ENCODE data around the gene LIMS2. TPM values are rescaled to one million over a fixed set of nuclear protein-coding genes. Genes with fewer than 3 reads are reported as not detected.

LIMS2 gene
- total and polyA plus RNA-seq, 2 donors (not counting 1 experiment from before 2014, with no cell fraction given): 1.8 to 17.3 TPM

DNA sequence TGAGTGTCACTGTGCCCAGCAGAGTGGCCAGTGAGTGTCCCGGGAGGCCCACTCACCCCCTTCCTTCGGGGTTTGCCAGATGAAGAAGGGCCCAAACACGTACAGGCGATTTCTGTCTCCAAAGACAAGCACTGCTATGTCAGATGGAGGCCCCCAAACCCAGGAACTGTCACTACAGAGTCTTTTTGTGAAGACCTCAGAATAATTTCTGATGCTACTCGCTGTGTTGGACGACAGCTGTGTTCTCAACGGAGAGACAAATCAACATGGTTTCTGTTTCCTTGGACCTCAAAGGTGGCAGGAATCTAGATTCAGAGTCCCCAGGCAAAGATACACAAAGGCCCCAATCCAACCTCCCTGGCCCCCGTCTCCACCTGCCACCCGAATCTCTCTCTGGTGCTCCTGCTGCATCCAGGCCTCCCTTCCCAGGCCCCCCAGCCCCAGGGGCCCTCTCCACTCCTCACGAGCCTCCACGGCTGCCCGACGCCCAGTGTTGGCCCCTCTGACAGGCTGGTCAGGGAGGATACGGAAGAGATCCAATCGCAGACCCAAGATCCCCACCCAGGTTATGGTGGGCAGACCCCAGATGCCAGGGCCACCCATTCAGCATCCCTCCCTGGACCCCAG is 31.8 kb downstream of the LIMS2 start:
- Histone ChIP-seq H3K79me2 (ENCODE audit: control insufficient read depth, insufficient read depth, low read length) (no peaks in the 10 kb centered on the region), H3K9me3 (ENCODE audit: control insufficient read depth, insufficient read depth, low read depth, low read length) (no peaks in the 10 kb centered on the region), H2AFZ (ENCODE audit: low read length) (no peak overlapping the region), H4K20me1 (ENCODE audit: control insufficient read depth, extremely low read depth, insufficient read depth, low read length) (no peaks in the 10 kb centered on the region), H3K4me3 (replicated peaks in 1 of 4; ENCODE audit: control extremely low read depth in 1 of 4, insufficient read depth in 1 of 4, low read depth in 3 of 4, low read length in 4 of 4) (no peak overlapping the region), H3K36me3 (ENCODE audit: control insufficient read depth, insufficient read depth, low read length) (no peaks in the 10 kb centered on the region), H3K9ac (ENCODE audit: insufficient read depth, low read length) (no peak overlapping the region), H3K27me3 (ENCODE audit: control insufficient read depth, insufficient read depth, low read length) (no peaks in the 10 kb centered on the region), H3K4me1 (ENCODE audit: control insufficient read depth, extremely low read depth, insufficient read depth, low read length) (peaks cover 2% of the 10 kb centered on the region), H3K27ac (ENCODE audit: insufficient read depth, low read length) (no peak overlapping the region), H3K4me2 (ENCODE audit: extremely low read depth, insufficient read depth, low read length) (no peak overlapping the region)
- no peak for TF ChIP-seq EZH2 (IDR thresholded peaks at IDR 0.05; ENCODE audit: low read length, missing control alignments)
- TF ChIP-seq, protein P1, sequence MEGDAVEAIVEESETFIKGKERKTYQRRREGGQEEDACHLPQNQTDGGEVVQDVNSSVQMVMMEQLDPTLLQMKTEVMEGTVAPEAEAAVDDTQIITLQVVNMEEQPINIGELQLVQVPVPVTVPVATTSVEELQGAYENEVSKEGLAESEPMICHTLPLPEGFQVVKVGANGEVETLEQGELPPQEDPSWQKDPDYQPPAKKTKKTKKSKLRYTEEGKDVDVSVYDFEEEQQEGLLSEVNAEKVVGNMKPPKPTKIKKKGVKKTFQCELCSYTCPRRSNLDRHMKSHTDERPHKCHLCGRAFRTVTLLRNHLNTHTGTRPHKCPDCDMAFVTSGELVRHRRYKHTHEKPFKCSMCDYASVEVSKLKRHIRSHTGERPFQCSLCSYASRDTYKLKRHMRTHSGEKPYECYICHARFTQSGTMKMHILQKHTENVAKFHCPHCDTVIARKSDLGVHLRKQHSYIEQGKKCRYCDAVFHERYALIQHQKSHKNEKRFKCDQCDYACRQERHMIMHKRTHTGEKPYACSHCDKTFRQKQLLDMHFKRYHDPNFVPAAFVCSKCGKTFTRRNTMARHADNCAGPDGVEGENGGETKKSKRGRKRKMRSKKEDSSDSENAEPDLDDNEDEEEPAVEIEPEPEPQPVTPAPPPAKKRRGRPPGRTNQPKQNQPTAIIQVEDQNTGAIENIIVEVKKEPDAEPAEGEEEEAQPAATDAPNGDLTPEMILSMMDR (conservative IDR thresholded peaks at IDR 0.05 in 1 of 2, IDR thresholded peaks at IDR 0.05 in 1 of 2; ENCODE audit: low read depth in 1 of 2, low read length in 2 of 2): no peak
- DNase-seq (ENCODE audit: low read depth in 2 of 2): no peak

DNA sequence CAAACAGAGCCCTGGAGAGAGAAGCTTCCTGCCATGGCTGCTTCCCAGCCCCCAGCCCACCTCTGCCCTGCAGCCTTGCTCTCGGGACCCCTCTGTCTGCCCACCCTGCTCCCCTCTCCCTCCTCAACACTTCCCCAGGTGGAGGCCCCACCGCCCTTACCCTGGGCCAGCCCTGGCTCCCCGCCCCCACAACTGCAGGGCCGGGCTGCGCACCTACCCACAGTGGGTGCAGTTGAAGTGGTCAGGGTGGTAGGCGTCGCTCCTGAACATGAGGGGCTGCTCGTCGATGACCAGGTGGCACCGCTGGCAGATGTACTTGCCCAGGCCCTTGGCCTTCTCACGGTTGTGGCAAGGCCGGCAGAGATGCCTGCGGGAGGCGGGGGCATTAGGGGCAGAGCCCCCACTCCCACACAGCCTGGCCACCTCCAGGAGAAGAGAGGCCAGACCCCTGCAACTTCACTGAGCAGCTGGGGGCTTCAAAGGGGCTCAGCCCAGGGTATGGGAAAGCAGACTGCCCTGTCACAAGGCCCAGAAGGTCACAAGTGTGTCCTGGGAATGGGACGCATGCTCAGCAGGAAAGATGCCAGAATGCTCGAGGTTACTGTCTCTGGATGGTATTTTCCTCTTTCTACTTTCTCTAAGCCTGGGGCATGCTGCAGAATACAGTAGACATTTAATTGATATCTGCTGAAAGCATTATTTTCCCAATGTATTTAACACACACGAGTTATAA is 32.5 kb downstream of the LIMS2 start:
- H3K9ac ChIP-seq (ENCODE audit: insufficient read depth, low read length): no peak overlapping the region
- H3K4me1 ChIP-seq (ENCODE audit: control insufficient read depth, extremely low read depth, insufficient read depth, low read length): peaks cover 4% of the 10 kb centered on the region
- DNase-seq (ENCODE audit: low read depth in 2 of 2): no peak
- H3K36me3 ChIP-seq (ENCODE audit: control insufficient read depth, insufficient read depth, low read length): no peaks in the 10 kb centered on the region
- no peak overlapping the region for H3K4me2 ChIP-seq (ENCODE audit: extremely low read depth, insufficient read depth, low read length)
- no peak overlapping the region for H3K4me3 ChIP-seq (replicated peaks in 1 of 4; ENCODE audit: control extremely low read depth in 1 of 4, insufficient read depth in 1 of 4, low read depth in 3 of 4, low read length in 4 of 4)
- H3K27me3 ChIP-seq (ENCODE audit: control insufficient read depth, insufficient read depth, low read length): no peaks in the 10 kb centered on the region
- H3K27ac ChIP-seq (ENCODE audit: insufficient read depth, low read length): no peak overlapping the region
- H3K79me2 ChIP-seq (ENCODE audit: control insufficient read depth, insufficient read depth, low read length): no peaks in the 10 kb centered on the region
- H4K20me1 ChIP-seq (ENCODE audit: control insufficient read depth, extremely low read depth, insufficient read depth, low read length): no peaks in the 10 kb centered on the region
- no peaks in the 10 kb centered on the region for H3K9me3 ChIP-seq (ENCODE audit: control insufficient read depth, insufficient read depth, low read depth, low read length)
- H2AFZ ChIP-seq (ENCODE audit: low read length): no peak overlapping the region
- no peak for TF ChIP-seq EZH2 (IDR thresholded peaks at IDR 0.05; ENCODE audit: low read length, missing control alignments)
- TF ChIP-seq, protein P1 (conservative IDR thresholded peaks at IDR 0.05 in 1 of 2, IDR thresholded peaks at IDR 0.05 in 1 of 2; ENCODE audit: low read depth in 1 of 2, low read length in 2 of 2): no peak

DNA sequence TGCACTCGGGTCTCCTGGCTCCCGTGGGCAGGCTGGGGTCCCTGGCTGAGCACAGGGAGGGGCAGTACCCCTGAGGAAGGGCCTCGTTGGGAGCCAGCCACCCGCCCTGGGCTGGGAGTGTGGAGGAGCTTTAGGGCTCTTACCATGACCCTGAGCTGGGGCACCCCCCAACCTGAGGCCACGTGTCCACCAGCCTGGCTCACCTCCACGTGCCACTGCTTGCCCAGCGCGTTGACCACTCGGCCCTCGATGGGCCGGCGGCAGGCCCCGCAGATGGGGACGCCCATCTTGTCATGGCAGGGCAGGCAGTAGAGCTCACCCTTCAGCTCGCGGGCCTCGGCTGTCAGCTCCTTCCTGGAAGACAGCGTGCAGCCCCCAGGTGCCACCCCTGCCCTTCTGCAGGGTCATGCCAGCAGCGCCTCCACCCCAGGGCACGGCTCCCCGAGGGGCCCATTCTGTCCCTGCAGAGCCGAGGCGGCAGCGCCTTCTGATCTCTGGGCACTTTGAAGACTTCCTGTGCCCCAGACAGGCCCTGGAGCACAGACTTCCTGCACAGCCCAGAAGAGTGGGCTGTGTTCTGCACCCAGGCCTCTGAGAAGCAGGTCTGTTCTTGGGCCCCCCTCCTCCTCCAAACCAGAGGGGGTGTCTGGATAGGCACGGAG is 33.4 kb downstream of the LIMS2 start:
- H3K4me2 ChIP-seq (ENCODE audit: extremely low read depth, insufficient read depth, low read length): no peak overlapping the region
- H3K9me3 ChIP-seq (ENCODE audit: control insufficient read depth, insufficient read depth, low read depth, low read length): no peaks in the 10 kb centered on the region
- H3K4me3 ChIP-seq (replicated peaks in 1 of 4; ENCODE audit: control extremely low read depth in 1 of 4, insufficient read depth in 1 of 4, low read depth in 3 of 4, low read length in 4 of 4): no peak overlapping the region
- no peak for TF ChIP-seq EZH2 (IDR thresholded peaks at IDR 0.05; ENCODE audit: low read length, missing control alignments)
- TF ChIP-seq, protein P1 (conservative IDR thresholded peaks at IDR 0.05 in 1 of 2, IDR thresholded peaks at IDR 0.05 in 1 of 2; ENCODE audit: low read depth in 1 of 2, low read length in 2 of 2): no peak
- H3K9ac ChIP-seq (ENCODE audit: insufficient read depth, low read length): no peak overlapping the region
- H3K27me3 ChIP-seq (ENCODE audit: control insufficient read depth, insufficient read depth, low read length): no peaks in the 10 kb centered on the region
- H3K79me2 ChIP-seq (ENCODE audit: control insufficient read depth, insufficient read depth, low read length): no peaks in the 10 kb centered on the region
- H3K36me3 ChIP-seq (ENCODE audit: control insufficient read depth, insufficient read depth, low read length): no peaks in the 10 kb centered on the region
- H3K27ac ChIP-seq (ENCODE audit: insufficient read depth, low read length): no peak overlapping the region
- H2AFZ ChIP-seq (ENCODE audit: low read length): no peak overlapping the region
- H3K4me1 ChIP-seq (ENCODE audit: control insufficient read depth, extremely low read depth, insufficient read depth, low read length): peaks cover 9% of the 10 kb centered on the region
- no peaks in the 10 kb centered on the region for H4K20me1 ChIP-seq (ENCODE audit: control insufficient read depth, extremely low read depth, insufficient read depth, low read length)
- no peak for DNase-seq (ENCODE audit: low read depth in 2 of 2)

Measured in fibroblast of lung (primary cell).